Breast epithelium (tissue), 4 donors: ENCODE measurements around the gene AGPAT1. TPM values are rescaled to one million over a fixed set of nuclear protein-coding genes. Genes with fewer than 3 reads are reported as not detected.

ENCODE experiments used
- DNase-seq, 2 donors: peaks; one replicate each; pipeline ENCODE4 v3.0.0-alpha.2; 2019; ENCODE audit warnings: low spot score in 2 of 2
- H3K27ac ChIP-seq, 2 donors: fragments of 200-600 bp; sonication (generic) in 1 of 2; one replicate each; pipeline ENCODE4 v1.5.1; 2016 to 2019; ENCODE audit warnings: mild to moderate bottlenecking in 1 of 2
- H3K27me3 ChIP-seq, 2 donors: fragments of 200-600 bp; sonication (generic) in 1 of 2; one replicate each; pipeline versions ENCODE4 v1.5.1 to v1.6.0; 2017 to 2019; ENCODE audit warnings: control low read depth in 1 of 2, mild to moderate bottlenecking in 1 of 2
- H3K36me3 ChIP-seq: fragments of 200-600 bp; one replicate; pipeline ENCODE4 v1.5.1; 2019
- H3K4me1 ChIP-seq, 2 donors: fragments of 200-600 bp; sonication (generic); one replicate each; pipeline ENCODE4 v1.5.1; 2016 to 2019; ENCODE audit warnings: control low read depth in 1 of 2
- H3K4me3 ChIP-seq, 3 donors: fragments of 200-600 bp; sonication (generic); 1 replicate in 2 of 3; 2 replicates in 1 of 3; pipeline ENCODE4 v1.5.1; 2016 to 2019; ENCODE audit warnings: mild to moderate bottlenecking in 3 of 3, moderate library complexity in 2 of 3
- H3K9me3 ChIP-seq, 2 donors: fragments of 200-600 bp; sonication (generic) in 1 of 2; one replicate each; pipeline ENCODE4 v1.5.1; 2016 to 2019; ENCODE audit warnings: control low read depth in 1 of 2
- CTCF ChIP-seq, 3 donors: fragments of 450-650 bp; IDR thresholded peaks; one replicate each; pipeline ENCODE4 v1.5.1; 2016 to 2017; ENCODE audit warnings: antibody characterized with exemption in 3 of 3, mild to moderate bottlenecking in 3 of 3, moderate library complexity in 3 of 3
- POLR2A ChIP-seq: fragments of 450-650 bp; IDR thresholded peaks from one replicate; pipeline ENCODE4 v1.6.1; 2016; ENCODE audit warnings: antibody characterized with exemption, mild to moderate bottlenecking, moderate library complexity
- POLR2AphosphoS5 ChIP-seq, 3 donors: sonication (generic); formaldehyde crosslinking; IDR thresholded peaks; one replicate each; pipeline ENCODE4 v1.6.1; 2017; ENCODE audit warnings: antibody characterized with exemption in 3 of 3
- intact Hi-C: fragments of 100-400 bp; cut with DNase I; formaldehyde crosslinking; loops from one replicate; pipeline ENCODE4 v1.15.1; 2023; ENCODE audit warnings: low total_unique reads
- total RNA-seq, 3 donors: library from RNA; depleted of rRNA; stranded (reverse); fragments of >200 nt; gene quantifications; one replicate each; pipeline ENCODE4 v1.1.0, GENCODE V29; 2016

Gene AGPAT1
- total RNA-seq, 3 donors from 2014 or later, result 25.8 to 33.8 (median 30.6) TPM

- H3K4me1 ChIP-seq, result no peaks in the 10 kb centered on the region
- peak overlapping the region; percentile 18 to 38 for H3K27ac ChIP-seq
- DNase-seq, result no peak
- intact Hi-C loops, result loop anchor here (5.0 kb wide), 1 partner anchor 1400 kb away; no protein-coding TSS in a partner anchor
- TF ChIP-seq POLR2AphosphoS5 (IDR thresholded peaks at IDR 0.05) (no peak), CTCF (IDR thresholded peaks at IDR 0.05) (no peak)
- no peaks in the 10 kb centered on the region for H3K27me3 ChIP-seq
- no peaks in the 10 kb centered on the region for H3K9me3 ChIP-seq
- no peak overlapping the region for H3K4me3 ChIP-seq
- no peaks in the 10 kb centered on the region for H3K36me3 ChIP-seq
Measured at GRCh38 chr6:32167154-32167760, 8.6 kb downstream of the AGPAT1 start.

GRCh38 chr6:32166411-32167061 lies 9.3 kb downstream of the AGPAT1 start:
- H3K27me3 ChIP-seq, result no peaks in the 10 kb centered on the region
- H3K27ac ChIP-seq, result peak overlapping the region; percentile 18 to 38
- H3K4me3 ChIP-seq, result no peak overlapping the region
- H3K9me3 ChIP-seq, result no peaks in the 10 kb centered on the region
- DNase-seq, result no peak
- TF ChIP-seq POLR2AphosphoS5 (IDR thresholded peaks at IDR 0.05), result no peak
- no peak for TF ChIP-seq CTCF (IDR thresholded peaks at IDR 0.05)
- TF ChIP-seq POLR2A, result no peak
- no peaks in the 10 kb centered on the region for H3K4me1 ChIP-seq
- no peaks in the 10 kb centered on the region for H3K36me3 ChIP-seq
- intact Hi-C loops, result loop anchor here (5.0 kb wide), 1 partner anchor 1401 kb away; no protein-coding TSS in a partner anchor

- TF ChIP-seq POLR2A (no peak), CTCF (IDR thresholded peaks at IDR 0.05) (no peak), POLR2AphosphoS5 (IDR thresholded peaks at IDR 0.05) (no peak)
- Histone ChIP-seq H3K27ac (peak within 1 kb of the TSS; percentile 2 to 61), H3K4me3 (no peak within 1 kb of the TSS), H3K36me3 (no peaks in the 10 kb centered on the region), H3K4me1 (no peaks in the 10 kb centered on the region), H3K27me3 (no peaks in the 10 kb centered on the region), H3K9me3 (no peaks in the 10 kb centered on the region)
- no peak for DNase-seq
- intact Hi-C loops, result no loop called here
Measured at GRCh38 chr6:32164295-32164694, 11.6 kb downstream of the AGPAT1 start, which contains the start of gene EGFL8. Gene EGFL8 (plus strand): TSS chr6:32164595. CDS start chr6:32166166, 1,571 bp downstream.

- peak overlapping the region; percentile 2 to 61 for H3K27ac ChIP-seq
- H3K27me3 ChIP-seq, result no peaks in the 10 kb centered on the region
- no peak for DNase-seq
- H3K4me1 ChIP-seq, result no peaks in the 10 kb centered on the region
- H3K4me3 ChIP-seq, result no peak overlapping the region
- no peaks in the 10 kb centered on the region for H3K9me3 ChIP-seq
- H3K36me3 ChIP-seq, result no peaks in the 10 kb centered on the region
- TF ChIP-seq CTCF (IDR thresholded peaks at IDR 0.05) (no peak), POLR2AphosphoS5 (IDR thresholded peaks at IDR 0.05) (no peak), POLR2A (no peak)
- intact Hi-C loops, result no loop called here
Measured at GRCh38 chr6:32163559-32164258, 12.2 kb downstream of the AGPAT1 start.

GRCh38 chr6:32158052-32158451 lies 17.8 kb downstream of the AGPAT1 start:
- Histone ChIP-seq H3K4me1 (peaks cover 0 to 11% of the 10 kb centered on the region in 2 donors), H3K9me3 (no peaks in the 10 kb centered on the region), H3K27ac (no peak overlapping the region), H3K4me3 (no peak overlapping the region), H3K27me3 (no peaks in the 10 kb centered on the region), H3K36me3 (no peaks in the 10 kb centered on the region)
- no peak for DNase-seq
- intact Hi-C loops, result no loop called here
- TF ChIP-seq POLR2A (no peak), CTCF (IDR thresholded peaks at IDR 0.05) (no peak), POLR2AphosphoS5 (IDR thresholded peaks at IDR 0.05) (no peak)
